Mononuclear cell (primary cell): ENCODE measurements around the gene ATXN7L1. TPM values are rescaled to one million over a fixed set of nuclear protein-coding genes. Genes with fewer than 3 reads are reported as not detected.

Source experiments
- H3K27me3 ChIP-seq: 2 replicates; pipeline ENCODE4 v1.6.0; 2011; ENCODE audit warnings: low read length, control low read depth; ENCODE audit not compliant: insufficient read depth
- H3K4me1 ChIP-seq: 2 replicates; pipeline ENCODE4 v1.5.1; 2011; ENCODE audit warnings: mild to moderate bottlenecking, low read length, control low read depth; ENCODE audit not compliant: insufficient read depth
- H3K4me3 ChIP-seq: 2 replicates; pipeline ENCODE4 v1.5.1; 2011; ENCODE audit warnings: mild to moderate bottlenecking, low read length, moderate library complexity
- H3K9me3 ChIP-seq: 2 replicates; pipeline ENCODE4 v1.5.1; 2011; ENCODE audit warnings: low read depth, mild to moderate bottlenecking, control low read depth, low read length
- total RNA-seq: library from RNA; depleted of rRNA; stranded (reverse); fragments of >200 nt; gene quantifications from one replicate; pipeline ENCODE4 v1.2.3, GENCODE V29; 2012

ATXN7L1 gene
- total RNA-seq, 1 donor, result 7.1 TPM

GRCh38 chr7:105759670-105760550 lies 116.5 kb downstream of the ATXN7L1 start:
- Histone ChIP-seq H3K27me3 (no peaks in the 10 kb centered on the region), H3K4me3 (no peak overlapping the region), H3K4me1 (peaks cover 21% of the 10 kb centered on the region), H3K9me3 (no peaks in the 10 kb centered on the region)

- Histone ChIP-seq H3K4me3 (no peak overlapping the region), H3K9me3 (no peaks in the 10 kb centered on the region), H3K27me3 (no peaks in the 10 kb centered on the region), H3K4me1 (peaks cover 21% of the 10 kb centered on the region)
Observed at GRCh38 chr7:105756367-105756766, 120.0 kb downstream of the ATXN7L1 start.

DNA sequence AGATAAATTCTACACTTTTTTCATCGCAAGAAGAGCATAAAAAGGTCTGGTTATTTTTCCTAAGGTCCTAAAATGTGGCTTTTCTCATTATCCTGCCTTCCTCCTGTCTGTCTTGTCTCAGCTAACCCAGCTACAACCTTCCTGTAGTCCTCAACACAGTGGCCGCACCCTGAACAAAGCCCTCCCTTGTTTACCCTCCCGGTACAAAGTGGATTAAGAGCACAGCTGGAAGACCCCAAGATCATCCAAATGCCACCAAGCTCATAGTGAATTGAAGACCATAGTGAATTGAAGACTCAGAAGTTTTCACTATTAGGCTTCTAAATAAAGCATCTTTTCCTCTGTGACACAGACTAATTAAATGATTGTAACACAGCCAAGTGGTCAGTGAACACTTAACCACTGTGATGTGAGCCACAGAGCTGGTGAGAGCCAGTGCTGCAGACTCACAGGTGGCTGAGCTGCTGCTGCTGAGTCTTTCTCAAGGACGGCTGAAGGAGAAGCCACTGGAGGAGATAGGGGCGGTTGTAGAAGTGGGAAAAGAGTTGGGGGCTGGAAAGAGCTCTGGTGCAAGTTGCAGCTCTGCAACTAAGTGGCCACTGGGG lies 123.6 kb downstream of the ATXN7L1 start:
- Histone ChIP-seq H3K4me3 (no peak overlapping the region), H3K9me3 (no peaks in the 10 kb centered on the region)

GRCh38 chr7:105751054-105751453 lies 125.3 kb downstream of the ATXN7L1 start:
- Histone ChIP-seq H3K4me1 (no peaks in the 10 kb centered on the region), H3K27me3 (no peaks in the 10 kb centered on the region), H3K9me3 (no peaks in the 10 kb centered on the region), H3K4me3 (no peak overlapping the region)

More for the DNA sequence above, 123.6 kb downstream of the ATXN7L1 start:
- Histone ChIP-seq H3K27me3 (no peaks in the 10 kb centered on the region), H3K4me1 (no peaks in the 10 kb centered on the region)

DNA sequence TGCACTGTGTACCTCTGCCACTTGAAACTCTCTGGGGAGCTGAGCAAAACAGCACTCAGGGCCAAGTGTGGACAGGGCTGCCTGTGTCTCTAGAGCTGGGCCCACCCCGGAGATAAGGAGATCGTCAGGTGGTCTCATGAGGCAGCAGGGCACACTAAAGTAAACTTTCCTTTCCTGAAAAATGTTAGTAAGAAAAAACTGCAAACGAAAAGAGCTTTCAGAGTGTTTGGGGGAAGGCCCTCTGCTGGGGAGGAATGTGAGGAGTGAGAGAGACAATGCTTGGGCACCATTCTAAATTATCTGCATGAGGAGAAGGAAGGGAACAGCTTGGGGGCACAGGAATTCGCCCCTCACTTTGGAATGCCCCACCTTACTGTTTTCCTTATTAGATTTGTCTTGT lies 127.7 kb downstream of the ATXN7L1 start:
- Histone ChIP-seq H3K4me3 (no peak overlapping the region), H3K27me3 (no peaks in the 10 kb centered on the region), H3K4me1 (peaks cover 2% of the 10 kb centered on the region), H3K9me3 (no peaks in the 10 kb centered on the region)

GRCh38 chr7:105745681-105746330 lies 130.6 kb downstream of the ATXN7L1 start:
- Histone ChIP-seq H3K27me3 (no peaks in the 10 kb centered on the region), H3K9me3 (no peaks in the 10 kb centered on the region), H3K4me3 (no peak overlapping the region), H3K4me1 (peaks cover 16% of the 10 kb centered on the region)

DNA sequence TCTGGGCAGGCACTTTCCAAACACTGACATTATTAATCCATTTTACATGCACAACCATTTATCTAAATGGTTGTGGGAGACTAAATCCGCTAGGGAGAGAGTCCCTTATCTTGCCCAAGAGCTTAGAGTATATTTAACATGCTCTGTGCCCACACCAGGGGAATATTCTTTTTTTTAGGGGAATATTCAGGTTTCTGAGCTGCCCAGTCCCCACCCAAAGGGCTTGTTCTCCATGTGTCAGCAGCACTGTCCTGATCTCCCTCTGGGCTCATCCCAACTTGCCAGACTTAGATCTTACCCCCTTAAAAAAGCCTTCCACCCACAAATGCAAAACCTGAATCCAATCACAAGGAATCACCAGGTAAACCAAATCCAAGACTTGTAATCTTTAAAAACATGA lies 132.1 kb downstream of the ATXN7L1 start:
- H3K4me1 ChIP-seq, result peaks cover 16% of the 10 kb centered on the region
- H3K9me3 ChIP-seq, result no peaks in the 10 kb centered on the region
- H3K27me3 ChIP-seq, result no peaks in the 10 kb centered on the region

DNA sequence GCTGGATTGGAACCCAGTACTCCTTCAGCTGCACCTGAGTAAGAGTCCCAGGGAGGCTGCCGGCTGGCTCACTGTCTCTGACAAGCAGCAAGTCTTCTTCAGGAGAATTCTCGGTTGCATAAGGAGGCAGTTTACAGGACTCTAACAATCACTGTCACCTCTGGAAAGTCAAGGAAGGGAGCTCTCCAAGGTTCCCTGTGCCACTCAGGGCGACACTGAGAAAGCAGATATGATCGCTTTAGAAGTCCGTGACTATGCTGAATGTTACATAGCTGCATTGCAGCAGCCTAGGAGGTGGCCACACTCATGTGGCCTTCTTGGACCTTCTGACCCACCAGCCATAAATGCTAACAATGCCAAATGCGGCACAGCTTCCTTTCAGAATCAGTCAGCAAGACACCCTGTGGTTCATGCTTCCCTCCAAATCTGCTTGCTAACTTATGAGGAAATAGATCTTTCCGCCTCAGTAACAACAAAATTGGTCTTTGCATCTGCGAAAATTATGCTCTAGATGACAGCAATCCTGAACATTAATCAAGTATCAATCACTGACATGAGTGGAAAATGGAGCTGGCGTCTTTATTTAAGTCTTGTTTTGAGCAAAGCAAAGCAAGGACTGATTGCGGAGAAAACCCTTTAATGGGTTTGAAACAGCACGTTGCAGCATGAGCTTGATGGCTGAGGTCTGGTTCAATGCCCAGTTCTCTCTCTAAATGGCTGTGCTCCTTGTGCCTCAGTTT lies 132.9 kb downstream of the ATXN7L1 start:
- no peak overlapping the region for H3K4me3 ChIP-seq
- no peaks in the 10 kb centered on the region for H3K9me3 ChIP-seq
- H3K4me1 ChIP-seq, result peaks cover 16% of the 10 kb centered on the region
- H3K27me3 ChIP-seq, result no peaks in the 10 kb centered on the region

More for the DNA sequence above, 132.1 kb downstream of the ATXN7L1 start:
- H3K4me3 ChIP-seq, result no peak overlapping the region

GRCh38 chr7:105742787-105743186 lies 133.6 kb downstream of the ATXN7L1 start:
- Histone ChIP-seq H3K4me1 (peaks cover 16% of the 10 kb centered on the region), H3K4me3 (no peak overlapping the region), H3K27me3 (no peaks in the 10 kb centered on the region), H3K9me3 (no peaks in the 10 kb centered on the region)

DNA sequence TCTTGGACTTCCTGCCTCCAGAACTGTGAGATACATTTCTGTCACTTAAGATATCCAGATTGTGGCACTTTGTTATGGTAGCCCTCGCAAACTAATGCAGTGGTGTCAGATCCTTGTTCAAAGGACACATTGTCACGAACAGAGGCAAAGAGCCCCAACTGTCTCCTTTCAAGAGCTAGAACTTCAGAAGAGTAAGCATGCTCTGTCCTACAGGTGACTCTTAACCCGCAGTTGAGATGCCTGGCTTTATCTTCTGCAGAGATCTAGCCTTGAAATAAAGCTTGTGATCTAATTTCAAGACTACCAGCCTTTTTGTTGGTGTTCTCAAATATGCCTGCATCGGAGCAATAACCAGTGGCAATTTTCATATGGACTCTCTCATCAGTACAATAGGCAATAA lies 134.4 kb downstream of the ATXN7L1 start:
- Histone ChIP-seq H3K4me3 (no peak overlapping the region), H3K27me3 (no peaks in the 10 kb centered on the region), H3K4me1 (peaks cover 16% of the 10 kb centered on the region), H3K9me3 (no peaks in the 10 kb centered on the region)

DNA sequence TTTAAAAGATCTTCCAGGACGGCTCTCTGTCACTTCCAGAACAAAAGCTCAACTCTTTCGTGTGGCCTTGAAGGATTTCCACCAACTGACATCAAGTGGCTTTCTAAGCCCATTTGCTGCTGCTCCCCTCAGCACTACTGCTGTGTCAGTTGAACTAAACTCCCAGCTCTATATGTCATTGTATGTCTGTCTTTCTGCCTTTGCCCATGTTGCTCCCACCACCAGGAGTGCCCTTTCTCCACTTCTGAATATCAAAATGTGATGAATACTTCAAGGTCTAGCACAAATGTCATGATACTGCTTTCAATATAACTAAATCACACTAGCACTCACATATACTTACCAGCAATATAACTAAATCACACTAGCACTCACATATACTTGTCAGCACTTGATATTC lies 138.3 kb downstream of the ATXN7L1 start:
- Histone ChIP-seq H3K9me3 (no peaks in the 10 kb centered on the region), H3K4me1 (peaks cover 8% of the 10 kb centered on the region), H3K4me3 (no peak overlapping the region), H3K27me3 (no peaks in the 10 kb centered on the region)

GRCh38 chr7:105734233-105734632 lies 142.2 kb downstream of the ATXN7L1 start:
- H3K4me3 ChIP-seq, result no peak overlapping the region
- no peaks in the 10 kb centered on the region for H3K27me3 ChIP-seq
- H3K4me1 ChIP-seq, result no peaks in the 10 kb centered on the region
- H3K9me3 ChIP-seq, result no peaks in the 10 kb centered on the region

- H3K4me3 ChIP-seq, result no peak overlapping the region
- H3K27me3 ChIP-seq, result no peaks in the 10 kb centered on the region
- H3K9me3 ChIP-seq, result no peaks in the 10 kb centered on the region
- H3K4me1 ChIP-seq, result no peaks in the 10 kb centered on the region
Observed at GRCh38 chr7:105731042-105731441, 145.4 kb downstream of the ATXN7L1 start.

DNA sequence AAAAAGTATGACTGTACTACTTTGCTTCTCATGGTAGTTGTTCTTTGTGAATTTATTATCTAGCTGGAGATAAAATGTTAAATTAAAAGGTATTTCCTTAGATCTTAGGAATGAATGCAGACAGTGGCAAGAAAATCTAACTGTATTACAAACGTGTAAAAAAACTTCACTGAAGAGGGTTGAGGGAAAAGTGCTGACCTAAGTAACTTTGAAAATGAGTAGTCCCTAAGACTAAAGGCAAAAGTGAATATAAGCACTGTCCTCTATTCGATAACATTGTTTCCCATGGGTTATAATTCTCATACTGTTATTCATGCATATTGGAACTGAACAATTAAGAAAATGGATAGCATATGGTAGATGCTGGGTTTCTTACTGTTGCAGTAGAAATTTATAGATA lies 148.4 kb downstream of the ATXN7L1 start:
- no peak overlapping the region for H3K4me3 ChIP-seq
- no peaks in the 10 kb centered on the region for H3K9me3 ChIP-seq
- H3K27me3 ChIP-seq, result no peaks in the 10 kb centered on the region
- H3K4me1 ChIP-seq, result no peaks in the 10 kb centered on the region

DNA sequence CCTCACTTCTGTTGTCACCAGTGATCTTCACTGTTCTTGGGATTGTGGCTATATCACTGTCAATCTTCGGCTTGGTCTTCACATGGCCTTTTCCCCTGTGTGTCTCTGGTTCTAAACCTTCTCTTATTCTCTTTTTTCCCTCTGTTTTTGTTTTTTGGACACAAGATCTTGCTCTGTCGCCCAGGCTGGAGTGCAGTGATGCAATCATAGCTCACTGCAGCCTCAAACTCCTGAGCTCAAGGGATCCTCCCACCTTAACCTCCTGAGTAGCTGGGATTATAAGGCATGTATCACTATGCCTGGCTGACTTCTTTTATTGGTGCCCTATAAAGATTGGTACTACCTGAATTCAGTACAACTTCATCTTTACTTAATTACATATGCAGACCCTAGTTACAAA lies 151.7 kb downstream of the ATXN7L1 start:
- no peaks in the 10 kb centered on the region for H3K9me3 ChIP-seq
- H3K4me3 ChIP-seq, result no peak overlapping the region
- H3K27me3 ChIP-seq, result no peaks in the 10 kb centered on the region
- no peaks in the 10 kb centered on the region for H3K4me1 ChIP-seq
